HepG2 (cell line): ENCODE results near the gene SLCO2B1. TPM values are rescaled to one million over a fixed set of nuclear protein-coding genes. Genes with fewer than 3 reads are reported as not detected.

ENCODE experiments used
- ATAC-seq: fragments of 200-7000 bp; cut with Tn5 transposase; 3 replicates; pipeline ENCODE4 v1.9.1; 2020; ENCODE audit warnings: mild to moderate bottlenecking, moderate library complexity
- BruUV-seq: library from RNA; stranded (reverse); fragments of 400-500 nt; replicated peaks from 2 replicates; lab custom pipeline; 2021; lab: Mats Ljungman, UMichigan
- CTCF ChIA-PET: fragments of 300-600 bp; formaldehyde crosslinking; extraction: SDS; loops from one replicate; lab custom pipeline; 2021; ENCODE audit warnings: low total read pairs, inconsistent platforms, low intra/inter-chr PET ratio; lab: Yijun Ruan, JAX
- POLR2A ChIA-PET: fragments of 350-600 bp; sonication (Branson Sonifier 250); formaldehyde crosslinking; loops from one replicate; lab custom pipeline; 2020; ENCODE audit warnings: antibody characterized with exemption, inconsistent platforms; lab: Yijun Ruan, JAX
- DNase-seq: peaks from one replicate; pipeline ENCODE4 v3.0.0-alpha.2; 2015; ENCODE audit warnings: low spot score
- FAIRE-seq: peaks from 3 replicates; lab custom pipeline; 2011; peaks lifted over from hg19 to GRCh38; lab: Jason Lieb, UNC
- H2AFZ ChIP-seq: one replicate; pipeline ENCODE4 v1.6.1; 2011; ENCODE audit warnings: low read length, inconsistent platforms
- H3K27ac ChIP-seq: fragments of 300-600 bp; 3 replicates; pipeline ENCODE4 v1.8.0; 2011; ENCODE audit warnings: mixed run types, mild to moderate bottlenecking, mixed read lengths, low read length, inconsistent platforms; ENCODE audit not compliant: insufficient read depth; ENCODE audit errors: extremely low read length
- H3K27me3 ChIP-seq, 2 experiments: fragments of 200-600 bp in 1 of 2; 2 replicates in 1 of 2; 3 replicates in 1 of 2; pipeline versions ENCODE4 v1.6.0 to v1.8.0; 2011; ENCODE audit warnings: low read length in 2 of 2, mild to moderate bottlenecking in 2 of 2, moderate library complexity in 2 of 2, inconsistent platforms in 1 of 2; ENCODE audit not compliant: insufficient read depth in 2 of 2, control insufficient read depth in 1 of 2
- H3K36me3 ChIP-seq, 2 experiments: fragments of 200-600 bp in 1 of 2; replicated peaks in 1 of 2; 2 replicates in 1 of 2; 3 replicates in 1 of 2; pipeline versions ENCODE4 v1.5.1 to v1.8.0; 2011; ENCODE audit warnings: low read length in 2 of 2, inconsistent platforms in 1 of 2; ENCODE audit not compliant: insufficient read depth in 2 of 2, control insufficient read depth in 1 of 2
- H3K4me1 ChIP-seq: 2 replicates; pipeline ENCODE4 v1.5.1; 2012; ENCODE audit warnings: low read length, inconsistent platforms; ENCODE audit not compliant: insufficient read depth
- H3K4me2 ChIP-seq: 2 replicates; pipeline ENCODE4 v1.6.0; 2011; ENCODE audit warnings: low read depth, low read length, inconsistent platforms
- H3K4me3 ChIP-seq, 3 experiments: fragments of 200-600 bp in 1 of 3; sonication (generic), shearing (Covaris generic) in 1 of 3; replicated peaks in 1 of 3; 2 replicates each; pipeline ENCODE4 v1.5.1; 2011 to 2016; ENCODE audit warnings: low read length in 3 of 3, inconsistent platforms in 2 of 3, low read depth in 2 of 3, mild to moderate bottlenecking in 2 of 3, control low read depth in 1 of 3, mixed read lengths in 1 of 3; ENCODE audit not compliant: insufficient read depth in 1 of 3
- H3K79me2 ChIP-seq: one replicate; pipeline ENCODE4 v1.6.1; 2011; ENCODE audit warnings: low read length, inconsistent platforms; ENCODE audit not compliant: insufficient read depth
- H3K9ac ChIP-seq: 2 replicates; pipeline ENCODE4 v1.6.0; 2011; ENCODE audit warnings: mild to moderate bottlenecking, low read depth, low read length, inconsistent platforms; ENCODE audit not compliant: insufficient read depth
- H3K9me3 ChIP-seq: 2 replicates; pipeline ENCODE4 v1.5.1; 2012; ENCODE audit warnings: mild to moderate bottlenecking, low read length
- H4K20me1 ChIP-seq: 2 replicates; pipeline ENCODE4 v1.6.0; 2011; ENCODE audit warnings: inconsistent platforms, mild to moderate bottlenecking, low read length, moderate library complexity; ENCODE audit not compliant: insufficient read depth
- EZH2 ChIP-seq: conservative IDR thresholded peaks from 2 replicates; pipeline ENCODE4 v1.6.1; 2012; ENCODE audit warnings: mild to moderate bottlenecking, low read depth, low read length, moderate library complexity
- KAT7 ChIP-seq: IDR thresholded peaks from 2 replicates; pipeline ENCODE4 v1.6.1; 2018; ENCODE audit warnings: borderline replicate concordance, missing compliant biosample characterization
- RBM39 ChIP-seq: fragments of 200-400 bp; formaldehyde crosslinking; IDR thresholded peaks from one replicate; pipeline ENCODE4 v1.6.1; 2018; ENCODE audit warnings: antibody characterized with exemption, mild to moderate bottlenecking, low read depth, low read length; ENCODE audit not compliant: poor library complexity, severe bottlenecking
- XRCC5 ChIP-seq: fragments of 200-400 bp; formaldehyde crosslinking; optimal IDR thresholded peaks from 2 replicates; pipeline ENCODE3; 2017; ENCODE audit warnings: mild to moderate bottlenecking, low read length
- ZFX ChIP-seq: sonication (generic); formaldehyde crosslinking; IDR thresholded peaks from 2 replicates; pipeline ENCODE4 v1.4.0; 2020; ENCODE audit warnings: mild to moderate bottlenecking, low read depth, missing genetic modification reagents, moderate library complexity
- ZNF263 ChIP-seq: sonication (generic); formaldehyde crosslinking; IDR thresholded peaks from 2 replicates; pipeline ENCODE4 v1.4.0; 2020; ENCODE audit warnings: missing genetic modification reagents
- ZNF451 ChIP-seq: sonication (generic); formaldehyde crosslinking; IDR thresholded peaks from 2 replicates; pipeline ENCODE4 v1.5.0; 2020; ENCODE audit warnings: mild to moderate bottlenecking, missing genetic modification reagents
- WGBS: methylation state at CpG from one replicate; pipeline ENCODE4 v1.1.6; 2017; ENCODE audit warnings: low lambda C conversion rate; 5-methylcytosine and 5-hydroxymethylcytosine counted together
- in situ Hi-C: cut with HindIII; loops from 2 replicates; pipeline ENCODE4 v1.10.0; 2017; ENCODE audit warnings: low pct_unique_long_range_greater_than_20kb; ENCODE audit not compliant: extremely low pct_ligation_motif_present
- intact Hi-C: fragments of 100-400 bp; cut with micrococcal nuclease; formaldehyde crosslinking; loops from one replicate; pipeline ENCODE4 v1.10.0; 2022; ENCODE audit not compliant: unreplicated experiment
- polyA plus RNA-seq, 8 experiments: library from polyadenylated mRNA; depleted of rRNA in 3 of 8; stranded (reverse) in 7 of 8; unstranded in 1 of 8; fragments of >200 nt; fragmentation: Illumina TruSeq in 4 of 8; extraction: Trizol in 4 of 8; gene quantifications; 2 replicates each; pipeline versions ENCODE4 v1.2.1 to v1.2.3, GENCODE V29; 2011 to 2016; ENCODE audit warnings: low read depth in 4 of 8, missing spikeins in 1 of 8, mixed read lengths in 1 of 8; ENCODE audit not compliant: insufficient read depth in 1 of 8
- total RNA-seq, 5 experiments: library from RNA; depleted of rRNA; stranded (reverse); fragments of >200 nt; fragmentation: Illumina TruSeq; extraction: Trizol; gene quantifications; 2 replicates each; pipeline ENCODE4 v1.2.3, GENCODE V29; 2016; ENCODE audit warnings: low read depth in 1 of 5
- TF ChIP-seq, protein P1 (sequence below): IDR thresholded peaks from 2 replicates; pipeline ENCODE4 v1.6.1; 2012; ENCODE audit warnings: inconsistent platforms
- TF ChIP-seq, protein P2 (sequence below): sonication (generic); formaldehyde crosslinking; IDR thresholded peaks from 2 replicates; pipeline ENCODE4 v1.9.0; 2022; ENCODE audit warnings: missing genetic modification reagents, mild to moderate bottlenecking, borderline replicate concordance
- TF ChIP-seq, protein P3 (sequence below): sonication (generic); formaldehyde crosslinking; IDR thresholded peaks from 2 replicates; pipeline ENCODE4 v1.5.0; 2020; ENCODE audit warnings: mild to moderate bottlenecking, low read depth, missing genetic modification reagents, borderline replicate concordance
- TF ChIP-seq, protein P4 (sequence below): sonication (generic); formaldehyde crosslinking; IDR thresholded peaks from 2 replicates; pipeline ENCODE4 v1.4.0; 2020; ENCODE audit warnings: missing genetic modification reagents
- TF ChIP-seq, protein P5 (sequence below): sonication (generic); formaldehyde crosslinking; IDR thresholded peaks from 2 replicates; pipeline ENCODE4 v1.8.0; 2022; ENCODE audit warnings: mild to moderate bottlenecking, missing genetic modification reagents, moderate library complexity

SLCO2B1 gene
- total and polyA plus RNA-seq, 2 of the 13 experiments (the other 11 are each of a cell fraction or from before 2014, with no cell fraction given) = 15.3 to 19.8 TPM

DNA sequence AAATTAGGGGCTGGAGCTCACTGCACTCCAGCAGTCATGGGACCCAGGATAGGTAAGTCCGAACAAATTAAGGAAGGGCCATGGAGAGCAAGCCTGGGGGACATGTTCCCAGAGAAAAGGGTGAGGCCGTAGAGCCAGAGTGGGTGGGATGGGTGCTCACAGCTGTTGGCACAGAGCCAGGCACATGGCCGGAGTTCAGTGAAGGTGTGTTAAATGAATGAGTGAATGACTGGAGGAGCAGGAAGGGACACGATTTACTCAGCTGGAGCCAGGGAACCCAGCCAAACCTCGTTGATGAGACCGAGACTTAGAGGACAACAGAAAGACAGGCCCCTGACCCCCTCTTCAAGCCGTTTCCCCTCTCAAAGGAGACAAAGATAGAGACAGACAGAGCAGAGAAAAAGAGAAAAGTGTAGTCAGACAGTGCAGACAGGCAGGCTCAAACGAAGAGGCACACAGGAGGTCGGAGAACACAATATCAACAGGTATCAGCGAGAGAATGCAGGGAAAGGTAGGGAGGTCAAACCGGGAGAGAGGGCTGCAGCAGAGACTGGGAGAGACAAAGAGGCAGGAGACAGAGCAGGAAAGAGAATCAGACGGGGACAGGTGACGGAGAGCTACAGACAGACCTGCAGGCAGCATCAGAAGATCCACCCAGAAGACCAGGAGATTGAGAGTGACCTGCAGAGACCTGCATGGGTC, 590 bp downstream of the SLCO2B1 start (continued):
- TF ChIP-seq, protein P1, sequence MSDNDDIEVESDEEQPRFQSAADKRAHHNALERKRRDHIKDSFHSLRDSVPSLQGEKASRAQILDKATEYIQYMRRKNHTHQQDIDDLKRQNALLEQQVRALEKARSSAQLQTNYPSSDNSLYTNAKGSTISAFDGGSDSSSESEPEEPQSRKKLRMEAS = peak; percentile 52; the same call in 1 of the 2 replicates
- TF ChIP-seq, protein P2, sequence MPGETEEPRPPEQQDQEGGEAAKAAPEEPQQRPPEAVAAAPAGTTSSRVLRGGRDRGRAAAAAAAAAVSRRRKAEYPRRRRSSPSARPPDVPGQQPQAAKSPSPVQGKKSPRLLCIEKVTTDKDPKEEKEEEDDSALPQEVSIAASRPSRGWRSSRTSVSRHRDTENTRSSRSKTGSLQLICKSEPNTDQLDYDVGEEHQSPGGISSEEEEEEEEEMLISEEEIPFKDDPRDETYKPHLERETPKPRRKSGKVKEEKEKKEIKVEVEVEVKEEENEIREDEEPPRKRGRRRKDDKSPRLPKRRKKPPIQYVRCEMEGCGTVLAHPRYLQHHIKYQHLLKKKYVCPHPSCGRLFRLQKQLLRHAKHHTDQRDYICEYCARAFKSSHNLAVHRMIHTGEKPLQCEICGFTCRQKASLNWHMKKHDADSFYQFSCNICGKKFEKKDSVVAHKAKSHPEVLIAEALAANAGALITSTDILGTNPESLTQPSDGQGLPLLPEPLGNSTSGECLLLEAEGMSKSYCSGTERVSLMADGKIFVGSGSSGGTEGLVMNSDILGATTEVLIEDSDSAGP = no peak
- TF ChIP-seq, protein P3, sequence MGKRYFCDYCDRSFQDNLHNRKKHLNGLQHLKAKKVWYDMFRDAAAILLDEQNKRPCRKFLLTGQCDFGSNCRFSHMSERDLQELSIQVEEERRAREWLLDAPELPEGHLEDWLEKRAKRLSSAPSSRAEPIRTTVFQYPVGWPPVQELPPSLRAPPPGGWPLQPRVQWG = no peak

DNA sequence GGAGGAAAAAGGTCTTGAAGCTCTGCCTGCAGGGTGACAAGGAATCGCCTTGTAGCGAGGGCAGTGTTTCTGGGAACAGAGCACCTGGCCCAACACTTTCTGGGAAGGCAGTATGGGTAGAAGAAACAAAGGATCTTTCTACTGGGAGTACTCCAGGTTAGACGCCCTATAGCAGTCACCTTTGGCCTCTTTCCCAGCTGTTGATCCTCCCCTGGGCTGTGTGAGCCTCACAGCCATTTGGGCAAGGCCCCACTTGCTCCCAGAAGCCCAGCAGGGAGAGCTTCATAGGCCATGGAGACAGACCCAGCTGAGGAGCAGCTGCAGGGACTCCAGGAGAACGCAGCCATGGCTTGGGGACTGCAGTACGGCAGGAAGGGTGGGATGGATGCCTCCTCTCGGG, 1.2 kb downstream of the SLCO2B1 start:
- DNase-seq (no peak), ATAC-seq (peak; percentile 29), FAIRE-seq (no peak)
- CTCF ChIA-PET = no interaction called here
- H3K4me3 ChIP-seq = peak overlapping the region; percentile 28 to 60 (median 39); a peak in 5 of 6 replicates
- peak overlapping the region; percentile 61 for H3K9ac ChIP-seq
- H3K9me3 ChIP-seq = no peaks in the 10 kb centered on the region
- in situ Hi-C loops = no loop called here
- H3K27me3 ChIP-seq = no peaks in the 10 kb centered on the region
- 41% methylated on average over 5 of the region's 6 CpGs for WGBS
- H3K36me3 ChIP-seq = no peaks in the 10 kb centered on the region
- peak overlapping the region; percentile 16 for H2AFZ ChIP-seq
- H3K79me2 ChIP-seq = peaks cover 15% of the 10 kb centered on the region
- BruUV-seq = no TSS peak
- H4K20me1 ChIP-seq = no peaks in the 10 kb centered on the region
- H3K27ac ChIP-seq = peak overlapping the region; percentile 73
- intact Hi-C loops = no loop called here
- H3K4me2 ChIP-seq = peak overlapping the region; percentile 77
- POLR2A ChIA-PET = interaction anchor here (1.0 to 9.8 kb wide), 6 partner anchors 8 to 163 kb away, joined by 3 to 174 read pairs (median 41); partner anchors contain the start of gene NEU3
- H3K4me1 ChIP-seq = peaks cover 99% of the 10 kb centered on the region
- TF ChIP-seq ZNF451 (CRISPR knock-in tag) (0 out of 2 replicates have a peak, but pooled peaks have one; percentile 8), ZNF263 (peak; percentile 75), ZFX (CRISPR knock-in tag) (peak; percentile 64), XRCC5 (peak; percentile 28), KAT7 (CRISPR knock-in tag) (0 out of 2 replicates have a peak, but pooled peaks have one; percentile 48), RBM39 (peak; percentile 30), EZH2 (no peak)
- TF ChIP-seq, protein P4, sequence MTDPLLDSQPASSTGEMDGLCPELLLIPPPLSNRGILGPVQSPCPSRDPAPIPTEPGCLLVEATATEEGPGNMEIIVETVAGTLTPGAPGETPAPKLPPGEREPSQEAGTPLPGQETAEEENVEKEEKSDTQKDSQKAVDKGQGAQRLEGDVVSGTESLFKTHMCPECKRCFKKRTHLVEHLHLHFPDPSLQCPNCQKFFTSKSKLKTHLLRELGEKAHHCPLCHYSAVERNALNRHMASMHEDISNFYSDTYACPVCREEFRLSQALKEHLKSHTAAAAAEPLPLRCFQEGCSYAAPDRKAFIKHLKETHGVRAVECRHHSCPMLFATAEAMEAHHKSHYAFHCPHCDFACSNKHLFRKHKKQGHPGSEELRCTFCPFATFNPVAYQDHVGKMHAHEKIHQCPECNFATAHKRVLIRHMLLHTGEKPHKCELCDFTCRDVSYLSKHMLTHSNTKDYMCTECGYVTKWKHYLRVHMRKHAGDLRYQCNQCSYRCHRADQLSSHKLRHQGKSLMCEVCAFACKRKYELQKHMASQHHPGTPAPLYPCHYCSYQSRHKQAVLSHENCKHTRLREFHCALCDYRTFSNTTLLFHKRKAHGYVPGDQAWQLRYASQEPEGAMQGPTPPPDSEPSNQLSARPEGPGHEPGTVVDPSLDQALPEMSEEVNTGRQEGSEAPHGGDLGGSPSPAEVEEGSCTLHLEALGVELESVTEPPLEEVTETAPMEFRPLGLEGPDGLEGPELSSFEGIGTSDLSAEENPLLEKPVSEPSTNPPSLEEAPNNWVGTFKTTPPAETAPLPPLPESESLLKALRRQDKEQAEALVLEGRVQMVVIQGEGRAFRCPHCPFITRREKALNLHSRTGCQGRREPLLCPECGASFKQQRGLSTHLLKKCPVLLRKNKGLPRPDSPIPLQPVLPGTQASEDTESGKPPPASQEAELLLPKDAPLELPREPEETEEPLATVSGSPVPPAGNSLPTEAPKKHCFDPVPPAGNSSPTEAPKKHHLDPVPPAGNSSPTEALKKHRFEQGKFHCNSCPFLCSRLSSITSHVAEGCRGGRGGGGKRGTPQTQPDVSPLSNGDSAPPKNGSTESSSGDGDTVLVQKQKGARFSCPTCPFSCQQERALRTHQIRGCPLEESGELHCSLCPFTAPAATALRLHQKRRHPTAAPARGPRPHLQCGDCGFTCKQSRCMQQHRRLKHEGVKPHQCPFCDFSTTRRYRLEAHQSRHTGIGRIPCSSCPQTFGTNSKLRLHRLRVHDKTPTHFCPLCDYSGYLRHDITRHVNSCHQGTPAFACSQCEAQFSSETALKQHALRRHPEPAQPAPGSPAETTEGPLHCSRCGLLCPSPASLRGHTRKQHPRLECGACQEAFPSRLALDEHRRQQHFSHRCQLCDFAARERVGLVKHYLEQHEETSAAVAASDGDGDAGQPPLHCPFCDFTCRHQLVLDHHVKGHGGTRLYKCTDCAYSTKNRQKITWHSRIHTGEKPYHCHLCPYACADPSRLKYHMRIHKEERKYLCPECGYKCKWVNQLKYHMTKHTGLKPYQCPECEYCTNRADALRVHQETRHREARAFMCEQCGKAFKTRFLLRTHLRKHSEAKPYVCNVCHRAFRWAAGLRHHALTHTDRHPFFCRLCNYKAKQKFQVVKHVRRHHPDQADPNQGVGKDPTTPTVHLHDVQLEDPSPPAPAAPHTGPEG (CRISPR knock-in tag) = no peak
- TF ChIP-seq, protein P5, sequence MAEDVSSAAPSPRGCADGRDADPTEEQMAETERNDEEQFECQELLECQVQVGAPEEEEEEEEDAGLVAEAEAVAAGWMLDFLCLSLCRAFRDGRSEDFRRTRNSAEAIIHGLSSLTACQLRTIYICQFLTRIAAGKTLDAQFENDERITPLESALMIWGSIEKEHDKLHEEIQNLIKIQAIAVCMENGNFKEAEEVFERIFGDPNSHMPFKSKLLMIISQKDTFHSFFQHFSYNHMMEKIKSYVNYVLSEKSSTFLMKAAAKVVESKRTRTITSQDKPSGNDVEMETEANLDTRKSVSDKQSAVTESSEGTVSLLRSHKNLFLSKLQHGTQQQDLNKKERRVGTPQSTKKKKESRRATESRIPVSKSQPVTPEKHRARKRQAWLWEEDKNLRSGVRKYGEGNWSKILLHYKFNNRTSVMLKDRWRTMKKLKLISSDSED (CRISPR knock-in tag) = no peak
